OCI-LY3 (cell line): ENCODE results near the gene PIK3CB.
"Not testable (repeated sequence)": the region's sequence is repeated elsewhere in the genome, so short reads cannot be mapped to it uniquely, and the experiment has no call there.

Experiments used
- H2AFZ ChIP-seq: fragments of 200-600, 300-600 bp; shearing (Covaris generic); 2 replicates; pipeline ENCODE4 v1.6.0; 2014; ENCODE audit warnings: antibody characterized with exemption, low read depth, low read length
- H3K27ac ChIP-seq: fragments of 200-600, 300-600 bp; sonication (generic); 2 replicates; pipeline ENCODE4 v1.5.1; 2014; ENCODE audit warnings: mild to moderate bottlenecking, low read length, moderate library complexity, mixed read lengths
- H3K27me3 ChIP-seq: fragments of 200-600, 300-600 bp; sonication (generic); 2 replicates; pipeline ENCODE4 v1.6.1; 2014; ENCODE audit warnings: low read depth, low read length, mixed read lengths
- H3K36me3 ChIP-seq: fragments of 200-600, 300-600 bp; sonication (generic); replicated peaks from 2 replicates; pipeline ENCODE3; 2014; ENCODE audit warnings: low read depth, low read length, mixed read lengths
- H3K4me1 ChIP-seq: fragments of 300-600, 200-600 bp; sonication (generic); 2 replicates; pipeline ENCODE4 v1.6.1; 2014; ENCODE audit warnings: low read length, mixed read lengths
- H3K4me2 ChIP-seq: fragments of 200-600, 300-600 bp; sonication (generic); 2 replicates; pipeline ENCODE4 v1.6.1; 2014; ENCODE audit warnings: low read length, mixed read lengths
- H3K4me3 ChIP-seq: fragments of 300-600, 200-600 bp; sonication (generic); 2 replicates; pipeline ENCODE4 v1.5.1; 2014; ENCODE audit warnings: antibody characterized with exemption, mild to moderate bottlenecking, low read length, moderate library complexity
- H3K79me2 ChIP-seq: fragments of 300-600, 200-600 bp; shearing (Covaris generic); 2 replicates; pipeline ENCODE4 v1.6.1; 2014; ENCODE audit warnings: mild to moderate bottlenecking, low read length, mixed read lengths
- H3K9ac ChIP-seq: fragments of 300-600, 200-600 bp; shearing (Covaris generic); 2 replicates; pipeline ENCODE4 v1.6.0; 2014; ENCODE audit warnings: mild to moderate bottlenecking, low read length, moderate library complexity
- H3K9me3 ChIP-seq: fragments of 200-600, 300-600 bp; shearing (Covaris generic); 2 replicates; pipeline ENCODE4 v1.6.1; 2014; ENCODE audit warnings: low read length, mixed read lengths; ENCODE audit not compliant: insufficient read depth
- H4K20me1 ChIP-seq: fragments of 200-600, 300-600 bp; sonication (generic); 2 replicates; pipeline ENCODE4 v1.6.1; 2016; ENCODE audit warnings: low read length, mixed read lengths; ENCODE audit not compliant: insufficient read depth
- EZH2phosphoT487 ChIP-seq: fragments of 200-600 bp; shearing (Covaris generic); IDR thresholded peaks from 2 replicates; pipeline ENCODE4 v1.6.1; 2018; ENCODE audit warnings: antibody characterized with exemption, mixed run types, low read depth
- TF ChIP-seq, protein P1 (sequence below): fragments of 200-600, 300-600 bp; sonication (generic); IDR thresholded peaks from 2 replicates; pipeline ENCODE4 v1.5.1; 2014; ENCODE audit warnings: antibody characterized with exemption, low read length, low read depth

PIK3CB gene

DNA sequence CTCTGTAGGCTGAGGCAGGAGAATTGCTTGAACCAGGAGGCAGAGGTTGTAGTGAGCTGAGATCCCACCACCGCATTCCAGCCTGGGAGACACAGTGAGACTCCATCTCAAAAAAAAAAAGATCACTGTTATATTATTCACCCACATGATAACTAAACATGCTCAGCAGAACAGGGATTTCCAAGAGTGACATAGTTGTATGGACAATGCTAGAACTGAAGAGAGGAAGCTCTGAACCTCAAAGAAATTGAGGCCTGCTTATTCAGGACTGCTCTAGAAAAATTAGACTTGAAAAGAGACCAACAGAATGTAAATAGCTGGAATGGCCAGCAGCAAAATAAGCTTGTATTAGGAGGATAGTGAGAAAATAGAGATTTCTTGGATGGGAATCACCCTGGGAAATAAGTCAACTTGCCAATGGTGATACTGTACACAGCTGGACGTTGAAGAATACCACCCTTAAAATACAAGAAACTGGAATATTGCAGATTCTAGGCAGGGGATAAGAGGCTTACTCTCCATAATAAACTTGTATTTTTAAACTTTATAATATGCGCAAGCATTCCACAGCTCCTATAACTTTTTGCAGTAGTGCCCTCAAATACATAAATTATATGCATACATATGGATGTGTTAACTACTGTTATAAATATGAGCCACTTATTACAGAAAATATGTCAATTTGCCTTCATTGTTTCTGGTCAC is 28.2 kb downstream of the PIK3CB start:
- Histone ChIP-seq H3K4me2 (no peak overlapping the region), H3K36me3 (no peaks in the 10 kb centered on the region), H3K27ac (no peak overlapping the region), H4K20me1 (peaks cover 12% of the 10 kb centered on the region; the same call in 1 of the 2 replicates), H3K27me3 (no peaks in the 10 kb centered on the region), H3K4me1 (peaks cover 8% of the 10 kb centered on the region), H3K79me2 (peaks cover 44% of the 10 kb centered on the region), H2AFZ (no peak overlapping the region), H3K9me3 (no peaks in the 10 kb centered on the region), H3K9ac (no peak overlapping the region), H3K4me3 (no peak overlapping the region)
- TF ChIP-seq EZH2phosphoT487, result no peak
- TF ChIP-seq, protein P1, sequence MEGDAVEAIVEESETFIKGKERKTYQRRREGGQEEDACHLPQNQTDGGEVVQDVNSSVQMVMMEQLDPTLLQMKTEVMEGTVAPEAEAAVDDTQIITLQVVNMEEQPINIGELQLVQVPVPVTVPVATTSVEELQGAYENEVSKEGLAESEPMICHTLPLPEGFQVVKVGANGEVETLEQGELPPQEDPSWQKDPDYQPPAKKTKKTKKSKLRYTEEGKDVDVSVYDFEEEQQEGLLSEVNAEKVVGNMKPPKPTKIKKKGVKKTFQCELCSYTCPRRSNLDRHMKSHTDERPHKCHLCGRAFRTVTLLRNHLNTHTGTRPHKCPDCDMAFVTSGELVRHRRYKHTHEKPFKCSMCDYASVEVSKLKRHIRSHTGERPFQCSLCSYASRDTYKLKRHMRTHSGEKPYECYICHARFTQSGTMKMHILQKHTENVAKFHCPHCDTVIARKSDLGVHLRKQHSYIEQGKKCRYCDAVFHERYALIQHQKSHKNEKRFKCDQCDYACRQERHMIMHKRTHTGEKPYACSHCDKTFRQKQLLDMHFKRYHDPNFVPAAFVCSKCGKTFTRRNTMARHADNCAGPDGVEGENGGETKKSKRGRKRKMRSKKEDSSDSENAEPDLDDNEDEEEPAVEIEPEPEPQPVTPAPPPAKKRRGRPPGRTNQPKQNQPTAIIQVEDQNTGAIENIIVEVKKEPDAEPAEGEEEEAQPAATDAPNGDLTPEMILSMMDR, result no peak

DNA sequence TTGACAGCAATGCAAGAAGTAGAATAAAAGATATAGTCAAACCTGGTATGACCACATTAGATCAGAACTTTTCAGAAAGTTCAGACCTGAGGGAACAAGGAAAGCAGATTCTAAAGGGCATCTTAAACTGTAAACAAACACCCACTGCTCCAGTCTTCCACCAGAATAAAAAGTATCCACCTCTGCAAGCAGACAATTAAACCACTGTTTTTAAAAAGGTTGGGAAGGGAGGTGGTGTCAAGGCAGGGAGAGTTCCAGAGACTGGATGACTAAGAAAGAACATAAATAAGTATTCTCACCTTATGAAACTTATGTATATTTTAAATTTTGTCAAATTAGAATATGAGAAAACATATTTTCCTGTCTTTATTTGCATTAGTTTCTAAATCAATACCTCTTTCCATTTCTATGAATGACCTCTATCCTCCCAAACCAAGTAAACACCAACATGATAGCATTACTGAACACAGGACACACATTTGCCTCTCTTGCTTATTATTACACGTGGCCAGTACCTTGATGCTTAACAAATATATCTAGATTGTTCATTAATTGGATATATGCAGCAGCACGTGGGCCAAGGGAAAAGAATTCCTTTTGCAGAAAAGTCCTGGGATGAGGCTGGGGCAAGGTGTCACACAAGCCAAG is 31.6 kb downstream of the PIK3CB start:
- H3K36me3 ChIP-seq, result no peaks in the 10 kb centered on the region

DNA sequence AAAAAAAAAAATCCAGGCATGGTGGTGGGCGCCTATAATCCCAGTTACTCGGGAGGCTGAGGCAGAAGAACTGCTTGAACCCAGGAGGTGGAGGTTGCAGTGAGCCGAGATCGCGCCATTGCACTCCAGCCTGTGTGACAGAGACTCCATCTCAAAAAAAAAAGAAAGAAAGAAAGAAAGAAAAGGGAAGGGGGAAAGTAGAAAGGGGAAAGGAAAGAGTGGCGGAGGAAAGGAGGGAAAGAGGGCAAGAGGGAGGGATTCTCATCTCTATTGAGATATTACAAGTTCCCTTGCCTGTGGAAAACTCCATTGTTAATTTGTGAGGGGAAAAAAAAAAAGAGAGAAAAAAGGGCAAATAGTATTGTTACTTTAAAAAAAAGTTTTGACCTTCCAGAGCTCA is 32.5 kb downstream of the PIK3CB start:
- H2AFZ ChIP-seq, H4K20me1 ChIP-seq, H3K27me3 ChIP-seq, H3K4me3 ChIP-seq, H3K9ac ChIP-seq, H3K27ac ChIP-seq, H3K4me1 ChIP-seq, H3K4me2 ChIP-seq, H3K9me3 ChIP-seq, H3K36me3 ChIP-seq: not testable (repeated sequence)
- H3K79me2 ChIP-seq, result peaks cover 49% of the 10 kb centered on the region

More for the DNA sequence above, 31.6 kb downstream of the PIK3CB start:
- TF ChIP-seq, protein P1, result no peak
- no peak for TF ChIP-seq EZH2phosphoT487
- H3K27ac ChIP-seq, result no peak overlapping the region
- H4K20me1 ChIP-seq, result peaks cover 6% of the 10 kb centered on the region; the same call in 1 of the 2 replicates
- no peak overlapping the region for H3K9ac ChIP-seq
- H3K9me3 ChIP-seq, result no peaks in the 10 kb centered on the region
- H3K4me3 ChIP-seq, result no peak overlapping the region
- H3K27me3 ChIP-seq, result no peaks in the 10 kb centered on the region
- H3K4me2 ChIP-seq, result no peak overlapping the region
- H3K79me2 ChIP-seq, result peaks cover 50% of the 10 kb centered on the region
- no peak overlapping the region for H2AFZ ChIP-seq
- H3K4me1 ChIP-seq, result no peaks in the 10 kb centered on the region

DNA sequence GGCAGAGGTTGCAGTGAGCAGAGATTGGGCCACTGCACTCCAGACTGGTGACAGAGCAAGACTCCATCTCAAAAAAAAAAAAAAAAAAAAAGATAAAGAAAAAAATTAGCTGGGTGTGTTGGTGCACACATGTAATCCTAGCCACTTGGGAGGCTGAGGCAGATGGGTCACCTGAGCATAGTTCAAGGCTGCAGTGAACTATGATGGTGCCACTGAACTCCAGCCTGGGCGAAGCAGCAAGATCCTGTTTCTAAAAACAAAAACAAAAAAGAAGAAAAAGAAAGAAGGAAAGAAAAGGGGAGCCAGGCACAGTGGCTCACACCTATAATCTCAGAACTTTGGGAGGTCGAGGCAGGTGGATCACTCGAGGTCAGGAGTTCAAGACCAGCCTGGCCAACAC is 32.9 kb downstream of the PIK3CB start:
- no peaks in the 10 kb centered on the region for H3K27me3 ChIP-seq
- H3K4me3 ChIP-seq, result no peak overlapping the region
- peaks cover 4% of the 10 kb centered on the region; the same call in 1 of the 2 replicates for H3K4me1 ChIP-seq
- H2AFZ ChIP-seq, result no peak overlapping the region
- peaks cover 6% of the 10 kb centered on the region; the same call in 1 of the 2 replicates for H4K20me1 ChIP-seq
- no peaks in the 10 kb centered on the region for H3K36me3 ChIP-seq
- H3K27ac ChIP-seq, result no peak overlapping the region
- no peak overlapping the region for H3K4me2 ChIP-seq
- H3K9ac ChIP-seq, result no peak overlapping the region
- no peak for TF ChIP-seq EZH2phosphoT487
- TF ChIP-seq, protein P1, result no peak
- H3K9me3 ChIP-seq, result no peaks in the 10 kb centered on the region
- peaks cover 54% of the 10 kb centered on the region for H3K79me2 ChIP-seq
